ENCODE results near the gene UGT1A7.
"Not testable (repeated sequence)": the region's sequence is repeated elsewhere in the genome, so short reads cannot be mapped to it uniquely, and the experiment has no call there.

UGT1A7 gene

GRCh38 chr2:233684640-233685039 is 2.9 kb downstream of the UGT1A7 start:
- DNase-seq: no peak

- no peak for DNase-seq
Observed at GRCh38 chr2:233686928-233687327, 5.2 kb downstream of the UGT1A7 start.

GRCh38 chr2:233688341-233688740 is 6.6 kb downstream of the UGT1A7 start:
- no peak for DNase-seq

GRCh38 chr2:233689031-233689430 is 7.3 kb downstream of the UGT1A7 start:
- no peak for DNase-seq

GRCh38 chr2:233689501-233689900 is 7.8 kb downstream of the UGT1A7 start:
- DNase-seq: no peak

GRCh38 chr2:233690444-233690843 is 8.7 kb downstream of the UGT1A7 start:
- DNase-seq: no peak

- no peak for DNase-seq
Observed at GRCh38 chr2:233691443-233692433, 10.0 kb downstream of the UGT1A7 start.

- no peak for DNase-seq
Observed at GRCh38 chr2:233692648-233693047, 10.9 kb downstream of the UGT1A7 start, which contains the start of gene UGT1A6. TSS of gene UGT1A6 (plus strand) at chr2:233692890. CDS start at chr2:233693005, 115 bp downstream.

GRCh38 chr2:233693963-233694362 is 12.3 kb downstream of the UGT1A7 start:
- no peak for DNase-seq

GRCh38 chr2:233698740-233699139 is 17.0 kb downstream of the UGT1A7 start:
- no peak for DNase-seq

GRCh38 chr2:233699424-233700027 is 17.8 kb downstream of the UGT1A7 start:
- DNase-seq: no peak

GRCh38 chr2:233700028-233700635 is 18.4 kb downstream of the UGT1A7 start:
- DNase-seq: no peak

GRCh38 chr2:233700842-233701241 is 19.1 kb downstream of the UGT1A7 start:
- DNase-seq: not testable (repeated sequence)

- DNase-seq: no peak
Observed at GRCh38 chr2:233702238-233702637, 20.5 kb downstream of the UGT1A7 start.

GRCh38 chr2:233705911-233706506 is 24.3 kb downstream of the UGT1A7 start:
- DNase-seq: no peak

GRCh38 chr2:233706720-233707119 is 25.0 kb downstream of the UGT1A7 start:
- DNase-seq: no peak

GRCh38 chr2:233707940-233708644 is 26.4 kb downstream of the UGT1A7 start:
- no peak for DNase-seq

- DNase-seq: no peak
Observed at GRCh38 chr2:233708942-233709341, 27.2 kb downstream of the UGT1A7 start.

GRCh38 chr2:233711312-233712008 is 29.8 kb downstream of the UGT1A7 start:
- DNase-seq: no peak

GRCh38 chr2:233712611-233713261 is 31.0 kb downstream of the UGT1A7 start, which contains the start of gene UGT1A5:
TSS of gene UGT1A5 (plus strand) at chr2:233712907. CDS start at chr2:233712992, 85 bp downstream.
- no peak for DNase-seq

- DNase-seq: no peak
Observed at GRCh38 chr2:233713262-233713615, 31.5 kb downstream of the UGT1A7 start.
